Muscle layer of colon (tissue), 2 donors: ENCODE data around the gene RIT2.

Experiments
- H3K27ac ChIP-seq: one replicate; pipeline ENCODE4 v1.7.0; 2013; ENCODE audit warnings: low read depth, mild to moderate bottlenecking, low read length, moderate library complexity
- H3K27me3 ChIP-seq, 2 donors: one replicate each; pipeline ENCODE4 v1.7.0; 2013; ENCODE audit warnings: low read length in 2 of 2, mild to moderate bottlenecking in 2 of 2; ENCODE audit not compliant: insufficient read depth in 2 of 2, control insufficient read depth in 1 of 2
- H3K36me3 ChIP-seq: one replicate; pipeline ENCODE4 v1.7.0; 2013; ENCODE audit warnings: mild to moderate bottlenecking, low read length; ENCODE audit not compliant: insufficient read depth
- H3K4me1 ChIP-seq: one replicate; pipeline ENCODE4 v1.7.0; 2013; ENCODE audit warnings: mild to moderate bottlenecking, low read length; ENCODE audit not compliant: insufficient read depth
- H3K4me3 ChIP-seq, 2 donors: one replicate each; pipeline ENCODE4 v1.7.0; 2013; ENCODE audit warnings: low read length in 2 of 2, low read depth in 1 of 2, mild to moderate bottlenecking in 1 of 2, moderate library complexity in 1 of 2
- H3K9ac ChIP-seq: one replicate; pipeline ENCODE4 v1.7.0; 2013; ENCODE audit warnings: low read length
- H3K9me3 ChIP-seq: one replicate; pipeline ENCODE4 v1.7.0; 2013; ENCODE audit warnings: mild to moderate bottlenecking, low read length
- donor health status: abdominal sarcoma.
- donor health status: Adenocarcinoma of cecum.

The RIT2 gene

GRCh38 chr18:42719221-42719620 is 396.3 kb downstream of the RIT2 start:
- no peaks in the 10 kb centered on the region for H3K9me3 ChIP-seq
- no peak overlapping the region for H3K27ac ChIP-seq
- H3K27me3 ChIP-seq = no peaks in the 10 kb centered on the region
- no peaks in the 10 kb centered on the region for H3K36me3 ChIP-seq
- no peak overlapping the region for H3K9ac ChIP-seq
- no peak overlapping the region for H3K4me3 ChIP-seq
- no peaks in the 10 kb centered on the region for H3K4me1 ChIP-seq

DNA sequence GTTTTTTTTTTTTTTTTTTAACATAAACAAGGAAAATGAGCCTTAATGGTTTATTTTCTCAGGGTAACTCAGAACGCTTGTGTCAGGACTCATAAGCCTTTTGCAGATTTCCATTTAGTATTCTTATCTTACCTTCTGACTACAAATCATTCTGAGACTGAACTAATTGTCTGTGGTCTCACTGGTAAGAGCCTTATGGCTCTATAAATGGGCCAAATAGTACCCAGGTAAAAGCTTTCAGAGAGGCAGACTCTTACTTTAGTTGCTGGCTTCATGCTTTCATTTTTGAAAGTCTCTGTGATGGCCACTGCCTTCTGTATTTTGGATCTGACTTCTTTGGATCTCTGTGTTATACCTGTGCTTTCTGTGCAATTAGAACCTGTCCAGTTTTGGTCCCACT is 403.4 kb downstream of the RIT2 start:
- Histone ChIP-seq H3K9ac (no peak overlapping the region), H3K36me3 (no peaks in the 10 kb centered on the region), H3K27ac (no peak overlapping the region), H3K27me3 (no peaks in the 10 kb centered on the region), H3K9me3 (no peaks in the 10 kb centered on the region), H3K4me1 (no peaks in the 10 kb centered on the region), H3K4me3 (no peak overlapping the region)

DNA sequence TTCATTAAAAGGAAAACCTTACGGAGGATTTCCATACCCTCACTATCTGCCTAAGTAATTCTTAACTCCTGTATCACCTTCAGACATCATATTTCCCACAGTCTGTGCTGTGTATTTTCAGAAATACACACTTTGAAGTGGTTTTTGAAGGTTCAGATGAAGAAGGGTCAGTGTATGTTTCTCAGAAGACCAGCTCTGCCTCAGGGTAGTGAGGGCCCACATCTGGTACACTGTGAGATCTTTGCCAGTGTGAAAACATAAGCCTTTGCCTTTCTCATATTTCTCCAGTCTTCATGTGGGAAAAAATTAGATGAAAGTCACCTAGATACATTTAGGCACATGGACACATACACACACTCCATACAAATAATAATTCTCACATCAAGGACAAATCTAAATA is 408.4 kb downstream of the RIT2 start:
- Histone ChIP-seq H3K27ac (no peak overlapping the region), H3K4me1 (no peaks in the 10 kb centered on the region), H3K4me3 (no peak overlapping the region), H3K9ac (no peak overlapping the region), H3K36me3 (no peaks in the 10 kb centered on the region), H3K9me3 (no peaks in the 10 kb centered on the region), H3K27me3 (no peaks in the 10 kb centered on the region)

- Histone ChIP-seq H3K27me3 (no peaks in the 10 kb centered on the region), H3K27ac (no peak overlapping the region)
Measured at GRCh38 chr18:42706618-42707017, 408.9 kb downstream of the RIT2 start.

DNA sequence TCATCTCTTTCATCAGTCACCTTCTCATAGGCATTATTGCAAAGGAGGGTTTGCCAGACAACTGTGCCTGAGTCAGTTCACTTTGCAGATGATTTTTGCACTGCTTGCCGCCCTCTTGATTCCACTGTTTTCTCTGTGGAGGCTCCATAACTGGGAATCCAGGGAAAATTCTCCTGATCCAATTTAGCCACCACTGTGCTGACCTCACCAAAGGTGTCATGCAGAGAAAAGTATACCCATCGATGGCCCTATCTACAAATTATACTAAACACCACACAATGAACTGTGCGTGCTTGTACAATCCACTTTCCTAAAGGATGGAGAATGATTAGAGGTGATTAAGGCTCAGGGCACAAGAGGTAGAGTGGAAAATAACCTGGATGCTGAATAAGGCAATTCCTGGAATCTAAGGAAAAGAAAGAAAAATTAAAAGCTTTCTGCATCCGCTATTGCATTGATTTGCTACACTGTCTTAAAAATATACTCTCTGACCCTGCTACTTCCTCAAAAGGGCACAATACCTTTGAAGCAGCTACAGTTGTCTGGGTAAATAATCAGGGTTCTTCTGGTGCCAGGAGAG is 409.4 kb downstream of the RIT2 start:
- Histone ChIP-seq H3K4me1 (no peaks in the 10 kb centered on the region), H3K27ac (no peak overlapping the region), H3K27me3 (no peaks in the 10 kb centered on the region), H3K9ac (no peak overlapping the region), H3K9me3 (no peaks in the 10 kb centered on the region), H3K36me3 (no peaks in the 10 kb centered on the region), H3K4me3 (no peak overlapping the region)

More at GRCh38 chr18:42706618-42707017, 408.9 kb downstream of the RIT2 start:
- Histone ChIP-seq H3K4me1 (no peaks in the 10 kb centered on the region), H3K4me3 (no peak overlapping the region), H3K9ac (no peak overlapping the region), H3K36me3 (no peaks in the 10 kb centered on the region), H3K9me3 (no peaks in the 10 kb centered on the region)
